ENCODE measurements around the gene MYO1D. TPM values are rescaled to one million over a fixed set of nuclear protein-coding genes. Genes with fewer than 3 reads are reported as not detected.

Gene MYO1D
- total and polyA plus RNA-seq, 4 donors, result 4.5 to 22.9 (median 13.3) TPM

- H3K27me3 ChIP-seq (ENCODE audit: control insufficient read depth in 4 of 4, insufficient read depth in 4 of 4, low read length in 3 of 4), result no peaks in the 10 kb centered on the region
- H3K4me3 ChIP-seq (ENCODE audit: low read depth in 1 of 3, low read length in 3 of 3), result no peak overlapping the region
- no peak for DNase-seq (ENCODE audit: low spot score)
- H3K36me3 ChIP-seq (ENCODE audit: control insufficient read depth in 4 of 4, insufficient read depth in 3 of 4, low read depth in 1 of 4, low read length in 3 of 4), result no peaks in the 10 kb centered on the region
- no peak overlapping the region for H3K27ac ChIP-seq (ENCODE audit: low read depth in 1 of 2, low read length in 2 of 2)
- WGBS, result 93% methylated on average over 18 of the region's 18 CpGs
- TF ChIP-seq TAF1 (conservative IDR thresholded peaks at IDR 0.05), result no peak
- TF ChIP-seq FOXA1 (IDR thresholded peaks at IDR 0.05), result no peak
- no peak for TF ChIP-seq ZBTB33 (IDR thresholded peaks at IDR 0.05)
- no peak for TF ChIP-seq GABPA (IDR thresholded peaks at IDR 0.05 in 1 of 2, conservative IDR thresholded peaks at IDR 0.05 in 1 of 2)
- TF ChIP-seq CTCF (IDR thresholded peaks at IDR 0.05; ENCODE audit: low read depth, low read length, missing input control), result no peak
- TF ChIP-seq SP1 (IDR thresholded peaks at IDR 0.05), result no peak
- TF ChIP-seq RXRA (IDR thresholded peaks at IDR 0.05), result no peak
- TF ChIP-seq HNF4G (IDR thresholded peaks at IDR 0.05), result no peak
- no peak for TF ChIP-seq RAD21 (IDR thresholded peaks at IDR 0.05)
- no peak for TF ChIP-seq EGR1 (IDR thresholded peaks at IDR 0.05; ENCODE audit: low read depth in 2 of 2)
- TF ChIP-seq YY1 (IDR thresholded peaks at IDR 0.05), result no peak
- H3K9ac ChIP-seq (ENCODE audit: low read depth in 1 of 2, low read length in 2 of 2), result no peak overlapping the region
- H3K9me3 ChIP-seq (ENCODE audit: control insufficient read depth in 4 of 4, low read length in 3 of 4), result no peaks in the 10 kb centered on the region
- H3K4me1 ChIP-seq (ENCODE audit: control insufficient read depth in 4 of 4, insufficient read depth in 4 of 4, low read length in 3 of 4), result peaks cover 0 to 6% (median 1%) of the 10 kb centered on the region in 4 donors
Measured at GRCh38 chr17:32497431-32498205, 379.3 kb downstream of the MYO1D start.

GRCh38 chr17:32496395-32497073, 380.4 kb downstream of the MYO1D start:
- no peak for DNase-seq (ENCODE audit: low spot score)
- Histone ChIP-seq H3K36me3 (ENCODE audit: control insufficient read depth in 4 of 4, insufficient read depth in 3 of 4, low read depth in 1 of 4, low read length in 3 of 4) (no peaks in the 10 kb centered on the region), H3K9ac (ENCODE audit: low read depth in 1 of 2, low read length in 2 of 2) (no peak overlapping the region), H3K9me3 (ENCODE audit: control insufficient read depth in 4 of 4, low read length in 3 of 4) (no peaks in the 10 kb centered on the region), H3K27ac (ENCODE audit: low read depth in 1 of 2, low read length in 2 of 2) (no peak overlapping the region), H3K4me1 (ENCODE audit: control insufficient read depth in 4 of 4, insufficient read depth in 4 of 4, low read length in 3 of 4) (peaks cover 0 to 6% (median 1%) of the 10 kb centered on the region in 4 donors), H3K27me3 (ENCODE audit: control insufficient read depth in 4 of 4, insufficient read depth in 4 of 4, low read length in 3 of 4) (no peaks in the 10 kb centered on the region), H3K4me3 (ENCODE audit: low read depth in 1 of 3, low read length in 3 of 3) (no peak overlapping the region)
- 93% methylated on average over 16 of the region's 16 CpGs for WGBS
- no peak for TF ChIP-seq GABPA (IDR thresholded peaks at IDR 0.05 in 1 of 2, conservative IDR thresholded peaks at IDR 0.05 in 1 of 2)
- no peak for TF ChIP-seq ZBTB33 (IDR thresholded peaks at IDR 0.05)
- TF ChIP-seq ATF3 (IDR thresholded peaks at IDR 0.05), result no peak
- TF ChIP-seq RXRA (IDR thresholded peaks at IDR 0.05), result no peak
- TF ChIP-seq HNF4G (IDR thresholded peaks at IDR 0.05), result no peak
- no peak for TF ChIP-seq MAX (IDR thresholded peaks at IDR 0.05)
- no peak for TF ChIP-seq YY1 (IDR thresholded peaks at IDR 0.05)
- TF ChIP-seq FOXA1 (IDR thresholded peaks at IDR 0.05), result no peak
- TF ChIP-seq JUND (IDR thresholded peaks at IDR 0.05), result no peak
- no peak for TF ChIP-seq NR2F2 (IDR thresholded peaks at IDR 0.05)
- no peak for TF ChIP-seq RAD21 (IDR thresholded peaks at IDR 0.05)
- no peak for TF ChIP-seq HNF4A (conservative IDR thresholded peaks at IDR 0.05)
- no peak for TF ChIP-seq REST (IDR thresholded peaks at IDR 0.05)
- no peak for TF ChIP-seq EGR1 (IDR thresholded peaks at IDR 0.05; ENCODE audit: low read depth in 2 of 2)
- no peak for TF ChIP-seq CTCF (IDR thresholded peaks at IDR 0.05; ENCODE audit: low read depth, low read length, missing input control)

All from liver (tissue), 9 donors.